GM12872 (cell line): ENCODE data around the gene IL36RN.
A peak's percentile ranks its signal among the peaks of the same experiment; 100 is the strongest.

Experiments
- TF ChIP-seq, protein P1 (sequence below): IDR thresholded peaks from 3 replicates; pipeline ENCODE4 v1.5.1; 2011; ENCODE audit warnings: low read depth, mild to moderate bottlenecking, low read length, moderate library complexity; ENCODE audit not compliant: insufficient read depth

IL36RN gene

GRCh38 chr2:113075600-113075999 is 16.6 kb downstream of the IL36RN start:
- TF ChIP-seq, protein P1, sequence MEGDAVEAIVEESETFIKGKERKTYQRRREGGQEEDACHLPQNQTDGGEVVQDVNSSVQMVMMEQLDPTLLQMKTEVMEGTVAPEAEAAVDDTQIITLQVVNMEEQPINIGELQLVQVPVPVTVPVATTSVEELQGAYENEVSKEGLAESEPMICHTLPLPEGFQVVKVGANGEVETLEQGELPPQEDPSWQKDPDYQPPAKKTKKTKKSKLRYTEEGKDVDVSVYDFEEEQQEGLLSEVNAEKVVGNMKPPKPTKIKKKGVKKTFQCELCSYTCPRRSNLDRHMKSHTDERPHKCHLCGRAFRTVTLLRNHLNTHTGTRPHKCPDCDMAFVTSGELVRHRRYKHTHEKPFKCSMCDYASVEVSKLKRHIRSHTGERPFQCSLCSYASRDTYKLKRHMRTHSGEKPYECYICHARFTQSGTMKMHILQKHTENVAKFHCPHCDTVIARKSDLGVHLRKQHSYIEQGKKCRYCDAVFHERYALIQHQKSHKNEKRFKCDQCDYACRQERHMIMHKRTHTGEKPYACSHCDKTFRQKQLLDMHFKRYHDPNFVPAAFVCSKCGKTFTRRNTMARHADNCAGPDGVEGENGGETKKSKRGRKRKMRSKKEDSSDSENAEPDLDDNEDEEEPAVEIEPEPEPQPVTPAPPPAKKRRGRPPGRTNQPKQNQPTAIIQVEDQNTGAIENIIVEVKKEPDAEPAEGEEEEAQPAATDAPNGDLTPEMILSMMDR = no peak

DNA sequence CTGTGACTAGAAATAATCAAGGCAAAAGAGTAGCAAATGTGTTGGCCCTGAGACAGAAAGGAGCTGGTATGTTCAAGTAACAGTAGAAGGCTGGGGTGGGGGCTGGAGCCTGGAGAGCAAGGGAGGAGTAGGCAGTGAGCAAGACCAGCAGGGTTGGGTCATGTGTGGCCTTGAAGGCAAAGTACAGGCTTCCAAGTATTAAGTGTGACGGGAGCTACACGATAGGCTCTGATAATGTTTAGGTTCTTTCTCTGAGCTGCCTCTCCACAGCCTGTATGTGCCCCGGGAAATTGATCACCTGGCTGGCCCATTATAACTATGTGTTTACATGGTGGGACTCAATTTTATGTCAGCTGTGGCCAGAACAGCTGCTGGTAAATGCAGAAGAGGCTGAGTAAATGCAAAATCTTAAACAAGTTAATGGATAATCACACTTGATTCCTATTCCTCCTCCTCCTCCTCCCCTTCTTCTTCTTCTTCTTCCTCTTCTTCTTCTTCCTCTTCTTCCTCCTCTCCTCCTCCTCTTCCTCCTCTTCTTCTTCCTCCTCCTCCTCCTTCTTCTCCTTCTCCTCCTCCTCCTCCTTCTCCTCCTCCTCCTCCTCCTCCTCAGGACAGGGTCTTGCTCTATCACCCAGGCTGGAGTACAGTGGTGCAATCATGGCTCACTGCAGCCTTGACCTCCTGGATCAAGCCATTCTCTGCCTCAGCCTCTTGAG is 18.1 kb downstream of the IL36RN start:
- TF ChIP-seq, protein P1 = no peak

DNA sequence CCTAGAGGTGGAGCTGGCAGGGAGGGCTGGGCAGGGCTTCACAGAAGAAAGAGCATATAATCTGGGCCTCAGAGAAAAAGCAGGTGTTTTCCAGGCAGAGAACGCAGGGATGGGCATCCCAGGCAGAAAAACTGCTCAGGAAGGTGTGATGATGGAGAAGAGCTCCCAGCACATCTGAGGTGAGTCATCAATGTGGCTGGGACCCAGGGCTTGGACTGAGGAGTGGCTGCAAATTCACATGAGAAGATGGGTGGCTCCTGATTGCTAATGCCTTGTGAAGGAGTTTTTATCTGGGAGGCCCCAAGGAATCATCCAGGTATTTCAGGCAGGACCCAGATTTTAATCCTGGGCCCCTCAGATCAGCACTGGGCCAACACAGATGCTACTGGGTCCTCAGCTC is 18.9 kb downstream of the IL36RN start:
- TF ChIP-seq, protein P1 = no peak

DNA sequence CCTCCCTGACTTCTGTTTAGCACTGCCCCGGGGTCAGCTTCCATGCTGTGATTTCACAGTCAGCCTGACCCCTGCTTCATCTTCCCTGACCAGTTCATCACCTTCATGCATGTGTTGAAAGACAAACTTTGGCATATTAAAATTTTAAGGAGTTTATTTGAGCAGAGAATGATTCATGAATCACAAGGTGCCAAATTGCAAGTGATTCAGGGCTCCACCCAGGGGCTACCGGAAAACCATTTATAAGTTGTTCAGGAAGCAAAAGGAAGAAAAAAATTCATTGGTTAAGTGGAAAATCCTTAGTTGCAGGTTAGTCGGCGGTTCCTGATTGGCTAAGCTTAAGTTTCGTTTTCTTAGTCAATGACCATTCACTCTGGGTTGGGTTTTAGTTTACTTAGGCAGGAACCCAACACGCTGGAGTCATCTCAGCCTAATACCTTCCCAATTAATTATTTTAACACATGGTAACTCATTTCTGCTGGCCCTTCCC is 19.4 kb downstream of the IL36RN start:
- TF ChIP-seq, protein P1 = no peak

DNA sequence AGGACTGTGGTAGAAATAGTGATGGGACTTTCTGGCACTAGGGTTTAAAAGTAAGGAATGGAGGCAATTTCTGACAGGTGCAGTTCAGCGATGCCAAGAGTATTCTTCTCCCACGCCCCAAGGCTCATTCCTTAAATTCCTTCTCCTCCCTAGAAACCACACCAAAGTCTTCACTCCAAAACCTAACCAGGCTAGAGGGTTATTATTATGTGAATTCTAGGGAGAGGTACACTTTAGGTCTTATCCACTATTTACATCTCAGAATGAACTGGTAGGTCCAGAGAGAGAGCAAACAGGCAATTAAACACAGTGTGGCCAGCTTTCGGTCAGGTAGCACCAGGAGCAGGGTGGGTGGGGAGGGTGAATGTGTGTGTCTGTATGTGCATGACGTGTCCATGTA is 20.1 kb downstream of the IL36RN start:
- TF ChIP-seq, protein P1 = no peak

- TF ChIP-seq, protein P1 = peak; percentile 90
Measured at GRCh38 chr2:113080134-113080533, 21.1 kb downstream of the IL36RN start.

DNA sequence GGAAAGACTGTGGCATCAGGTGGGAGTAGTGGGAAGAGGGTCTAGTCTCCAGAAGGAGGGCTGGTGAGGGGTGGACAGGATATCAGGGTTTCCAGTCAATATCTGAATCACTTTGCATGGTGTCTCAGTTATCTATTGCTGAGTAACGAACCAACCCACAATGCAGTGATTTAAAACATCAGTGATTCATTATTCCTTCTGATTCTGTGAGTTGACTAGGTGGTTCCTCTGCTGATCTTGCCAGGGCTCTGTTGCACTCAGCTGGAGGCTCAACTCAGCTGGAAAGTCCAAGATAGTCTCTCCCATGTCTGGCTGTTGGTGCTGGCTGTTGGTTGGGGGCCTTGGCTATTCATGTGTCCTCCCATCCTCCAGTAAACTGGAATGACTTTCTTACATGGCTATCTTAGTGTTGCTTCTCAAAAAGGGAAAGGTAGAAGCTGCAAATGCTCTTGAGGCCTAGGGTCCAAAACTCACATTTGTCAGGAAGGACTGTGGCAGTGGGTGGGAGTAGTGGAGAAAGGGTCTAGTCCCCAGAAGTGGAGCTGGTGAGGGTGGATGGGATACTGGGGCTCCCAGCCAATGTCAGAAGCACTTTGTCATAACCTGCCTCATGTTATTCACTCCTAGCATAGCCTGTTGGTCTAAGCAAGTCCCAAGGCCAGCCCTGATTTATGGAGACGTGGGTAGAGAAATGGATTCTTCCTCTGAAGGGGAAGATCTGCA is 22.7 kb downstream of the IL36RN start:
- TF ChIP-seq, protein P1 = no peak
